ENCODE measurements around the gene SRRM4.

SRRM4 gene

DNA sequence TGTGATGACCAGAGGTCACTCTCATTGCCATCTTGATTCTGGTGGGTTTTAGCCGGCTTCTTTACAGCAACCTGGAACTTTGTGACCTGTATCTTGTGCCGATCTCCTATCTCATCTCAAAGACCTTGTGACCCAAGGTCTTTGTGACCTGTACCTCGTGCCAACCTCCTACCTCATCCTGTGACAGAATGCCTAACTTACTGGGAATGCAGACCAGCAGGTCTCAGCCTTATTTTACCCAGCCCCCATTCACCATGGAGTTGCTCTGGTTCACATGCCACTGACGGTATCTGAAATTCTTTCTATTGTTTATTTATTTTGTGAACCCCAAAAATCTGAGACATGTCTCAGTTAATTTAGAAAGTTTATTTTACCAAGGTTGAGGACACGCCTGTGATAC, 189.9 kb downstream of the SRRM4 start:
- no peak for DNase-seq

DNA sequence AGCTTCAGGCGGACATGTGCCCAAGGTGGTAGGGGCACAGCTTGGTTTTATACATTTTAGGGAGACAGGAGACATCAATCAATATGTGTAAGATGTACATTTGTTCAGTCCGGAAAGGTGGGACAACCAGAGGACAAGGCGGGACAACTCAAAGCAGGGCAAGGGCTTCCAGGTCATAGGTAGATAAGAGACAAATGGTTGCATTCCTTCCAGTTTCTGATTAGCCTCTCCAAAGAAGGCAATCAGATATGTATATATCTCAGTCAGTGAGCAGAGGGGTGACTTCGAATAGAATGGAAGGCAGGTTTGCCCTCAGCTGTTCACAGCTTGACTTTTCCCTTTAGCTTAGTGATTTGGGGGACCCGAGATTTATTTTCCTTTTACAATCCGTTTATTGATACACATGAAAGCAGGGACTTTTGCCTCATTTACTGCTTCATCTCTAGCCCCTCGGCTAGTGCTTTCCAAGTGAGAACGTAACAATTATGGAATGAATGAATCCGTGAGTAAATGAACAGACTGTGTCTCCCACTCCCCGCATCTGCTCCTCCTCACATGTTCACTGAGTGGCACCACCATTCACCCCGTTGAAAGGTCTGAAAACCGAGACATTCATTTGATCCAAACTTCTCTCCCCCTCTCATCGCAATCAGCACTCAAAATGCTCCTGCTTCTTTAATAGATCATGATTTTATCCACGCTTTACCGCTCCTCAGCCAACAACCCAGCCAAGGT, 190.5 kb downstream of the SRRM4 start:
- no peak for DNase-seq

DNA sequence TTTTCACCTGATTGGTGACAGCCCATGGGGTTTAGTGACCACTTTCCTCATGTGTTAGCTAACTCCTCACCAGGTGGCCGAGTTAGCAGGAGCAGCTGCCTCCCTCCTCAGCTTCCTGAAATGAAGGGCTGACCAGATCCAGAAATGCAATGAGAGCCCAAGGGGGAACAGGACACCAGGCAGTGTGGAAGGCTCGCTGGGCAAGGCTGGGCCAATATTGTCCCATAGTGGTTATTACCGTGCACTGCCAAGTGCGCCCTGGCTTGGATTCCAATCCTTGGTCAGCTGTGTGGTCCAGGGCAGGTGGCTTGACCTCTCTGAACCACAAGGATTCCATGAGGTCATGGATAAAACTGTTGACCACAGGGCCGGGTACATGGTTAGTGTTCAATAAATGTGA, 193.7 kb downstream of the SRRM4 start:
- no peak for DNase-seq

DNA sequence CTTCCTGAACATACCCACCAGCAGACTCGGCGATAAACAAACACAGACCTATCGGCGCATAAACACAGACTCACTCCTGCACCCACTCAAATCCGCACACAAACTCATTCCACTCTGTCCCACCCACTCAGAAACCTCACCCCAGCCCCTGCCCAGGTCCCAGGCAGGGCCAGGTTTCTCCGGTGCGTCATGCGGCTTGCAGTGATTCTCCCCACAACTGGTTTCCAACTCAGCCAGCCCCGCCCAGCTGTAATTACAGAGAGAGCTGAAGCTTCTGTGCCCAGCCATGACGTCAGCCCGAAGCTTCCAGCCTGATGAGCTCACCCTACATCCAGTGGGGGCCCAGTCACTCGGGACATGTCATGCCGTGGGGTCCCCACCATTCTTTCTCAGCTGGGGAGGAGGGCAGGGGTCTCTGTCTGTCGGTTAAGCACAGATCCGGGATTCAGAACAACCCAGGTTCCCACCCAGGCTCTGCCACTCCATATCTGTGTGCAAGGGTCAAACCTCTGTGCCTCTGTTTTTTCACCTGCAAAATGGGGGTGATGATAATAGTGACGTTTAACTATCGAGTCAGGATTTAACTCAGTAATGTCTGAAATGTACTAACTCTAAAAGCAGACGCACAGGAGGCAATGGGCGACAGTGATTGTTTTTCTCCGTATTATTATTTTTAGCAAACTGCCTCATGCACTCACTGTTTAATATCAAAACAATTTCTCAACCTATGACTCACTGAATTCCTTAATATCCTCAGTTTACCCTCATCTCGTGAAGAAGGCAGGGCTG, 195.1 kb downstream of the SRRM4 start:
- peak; percentile 87 for DNase-seq

DNA sequence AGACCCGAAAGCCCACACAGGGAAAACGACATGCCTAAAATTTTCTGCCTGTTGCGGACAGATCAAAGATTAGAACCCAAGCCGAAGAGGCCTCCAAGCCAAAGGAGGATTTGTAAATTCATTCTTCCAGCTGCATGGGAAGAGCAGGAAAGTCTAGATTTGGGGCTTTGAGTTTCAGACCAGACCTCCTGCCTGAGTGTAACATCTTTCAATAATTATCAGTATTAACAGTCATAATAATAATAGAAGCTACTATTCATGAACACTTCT, 195.7 kb downstream of the SRRM4 start:
- no peak for DNase-seq

DNA sequence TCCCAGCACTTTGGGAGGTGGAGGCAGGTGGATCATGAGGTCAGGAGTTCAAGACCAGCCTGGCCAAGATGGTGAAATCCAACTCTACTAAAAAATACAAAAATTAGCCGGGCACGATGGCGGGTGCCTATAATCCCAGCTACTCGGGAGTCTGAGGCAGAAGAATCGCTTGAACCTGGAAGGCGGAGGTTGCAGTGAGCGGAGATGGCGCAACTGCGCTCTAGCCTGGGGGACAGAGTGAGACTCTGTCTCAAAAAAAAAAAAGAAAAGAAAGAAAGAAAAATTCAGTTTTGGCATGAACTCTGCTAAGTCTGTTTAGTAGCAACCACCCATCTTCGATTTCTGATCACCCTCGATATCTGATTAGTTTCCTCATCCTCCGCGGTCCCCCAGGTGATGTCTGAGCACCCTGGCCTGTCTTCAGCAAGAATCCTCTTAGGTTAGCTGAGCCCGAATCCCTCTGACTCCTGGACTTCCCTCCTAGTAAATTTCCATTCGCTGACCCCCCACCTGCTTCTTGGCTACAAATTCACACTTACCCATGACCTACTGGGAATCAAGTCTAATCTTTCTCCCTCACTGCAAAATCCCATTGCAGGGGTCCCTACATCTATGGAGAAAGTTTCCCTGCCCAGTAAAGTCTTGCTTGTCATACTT, 196.5 kb downstream of the SRRM4 start:
- DNase-seq, result no peak

DNA sequence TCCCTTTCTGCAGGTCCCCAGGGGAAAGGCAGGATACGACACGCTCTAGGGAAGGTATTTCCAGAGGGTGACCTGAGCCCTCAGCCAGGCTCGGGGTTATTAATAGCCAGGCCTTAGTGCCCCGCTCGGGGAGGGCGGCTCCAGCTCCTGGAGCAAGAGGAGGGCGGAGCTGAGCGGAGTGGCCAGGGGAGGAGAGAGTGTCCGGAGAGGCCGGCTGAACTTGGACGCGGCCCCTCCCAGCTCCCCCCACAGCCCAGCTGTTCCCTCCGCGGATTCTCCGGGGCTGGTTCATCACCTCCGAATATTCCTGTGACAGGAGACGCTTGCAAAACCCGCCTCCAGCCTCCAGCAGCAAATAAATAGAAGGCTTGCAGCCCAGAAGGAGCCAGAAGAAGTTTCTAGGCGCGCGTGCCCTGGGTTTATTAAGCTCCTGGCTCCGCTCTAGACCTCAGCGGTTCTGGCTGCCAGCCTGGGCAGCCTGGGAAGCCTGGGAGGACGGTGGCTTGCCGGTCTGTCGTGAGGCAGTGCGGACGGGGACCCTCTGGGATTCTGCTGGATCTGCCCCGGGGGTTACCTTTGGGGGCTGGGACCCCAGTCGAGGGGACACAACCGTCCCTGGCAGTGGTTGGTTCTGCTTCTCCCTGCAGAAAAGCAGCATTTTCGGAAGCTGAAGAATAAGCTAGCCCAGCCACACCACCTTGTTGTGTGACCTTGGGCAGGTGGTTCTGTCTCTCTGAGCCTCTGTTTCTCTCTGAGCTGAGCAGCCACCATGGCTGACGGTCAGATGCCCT, 197.4 kb downstream of the SRRM4 start, which contains the start of gene HSPB8:
TSS of gene HSPB8 (plus strand) at position 388 of the 791 bp plus-strand sequence. CDS start at position 770, 382 bp downstream.
- DNase-seq, result peak; percentile 58

DNA sequence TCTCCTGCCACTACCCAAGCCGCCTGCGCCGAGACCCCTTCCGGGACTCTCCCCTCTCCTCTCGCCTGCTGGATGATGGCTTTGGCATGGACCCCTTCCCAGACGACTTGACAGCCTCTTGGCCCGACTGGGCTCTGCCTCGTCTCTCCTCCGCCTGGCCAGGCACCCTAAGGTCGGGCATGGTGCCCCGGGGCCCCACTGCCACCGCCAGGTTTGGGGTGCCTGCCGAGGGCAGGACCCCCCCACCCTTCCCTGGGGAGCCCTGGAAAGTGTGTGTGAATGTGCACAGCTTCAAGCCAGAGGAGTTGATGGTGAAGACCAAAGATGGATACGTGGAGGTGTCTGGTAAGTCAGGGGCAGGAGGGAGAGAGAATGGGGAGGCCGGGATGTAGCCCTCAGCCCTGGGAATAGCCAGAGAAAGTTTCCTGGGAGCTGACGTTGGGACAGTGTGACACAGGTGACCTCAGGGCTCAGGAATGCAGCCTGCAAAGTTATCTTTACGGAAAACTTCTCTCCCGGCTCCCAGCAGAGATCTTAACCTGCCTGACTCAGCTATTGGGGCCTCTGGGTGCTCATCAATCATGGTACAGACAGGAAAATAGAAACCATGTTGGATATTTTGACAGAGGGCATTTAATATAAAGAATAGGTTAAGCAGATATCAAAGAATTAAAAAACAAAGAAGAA, 198.1 kb downstream of the SRRM4 start:
- no peak for DNase-seq

DNA sequence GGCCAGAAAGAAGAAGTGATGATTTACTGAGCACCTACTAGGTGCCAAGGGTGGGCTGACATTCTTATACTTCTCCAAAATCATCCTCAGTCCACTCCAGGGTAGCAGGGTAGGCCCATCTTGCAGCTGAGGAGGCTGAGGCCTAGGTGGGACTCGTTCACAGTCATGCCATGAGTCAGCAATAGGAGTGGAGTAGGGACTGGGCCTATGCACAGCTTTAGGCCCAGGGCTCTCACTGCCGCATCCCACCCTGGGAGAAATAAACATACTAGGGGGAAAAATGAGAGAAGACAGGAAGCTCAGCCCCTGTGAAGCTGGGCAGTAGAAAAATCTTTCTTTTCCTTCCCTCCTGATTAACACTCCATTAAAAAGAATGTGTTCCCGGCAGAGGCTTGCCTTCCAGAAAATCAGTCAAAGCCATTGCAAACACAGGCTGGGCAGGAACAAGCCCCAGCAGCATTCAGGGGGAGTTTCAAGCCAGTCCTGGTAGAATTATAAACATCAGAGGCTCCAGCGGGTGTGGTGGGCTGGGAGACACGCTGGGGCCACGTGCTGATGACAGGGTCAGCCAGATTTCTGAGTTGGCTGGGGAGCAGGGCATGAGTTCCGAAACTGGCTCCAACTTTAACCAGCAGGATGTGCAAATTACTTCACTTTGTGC, 199.2 kb downstream of the SRRM4 start:
- no peak for DNase-seq

DNA sequence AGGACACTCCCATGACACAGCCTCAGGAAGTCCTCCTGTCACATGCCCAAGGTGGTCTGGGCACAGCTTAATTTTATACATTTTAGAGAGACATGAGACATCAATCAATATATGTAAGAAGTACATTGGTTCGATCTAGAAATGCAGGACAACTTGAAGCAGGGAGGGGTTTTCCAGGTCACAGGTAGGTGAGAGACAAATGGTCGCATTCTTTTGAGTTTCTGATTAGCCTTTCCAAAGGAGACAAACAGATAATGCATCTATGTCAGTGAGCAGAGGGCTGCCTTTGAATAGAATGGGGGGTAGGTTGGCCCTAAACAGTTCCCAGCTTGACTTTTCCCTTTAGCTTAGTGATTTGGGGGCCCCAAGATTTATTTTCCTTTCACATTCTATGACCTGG, 199.9 kb downstream of the SRRM4 start:
- no peak for DNase-seq

DNA sequence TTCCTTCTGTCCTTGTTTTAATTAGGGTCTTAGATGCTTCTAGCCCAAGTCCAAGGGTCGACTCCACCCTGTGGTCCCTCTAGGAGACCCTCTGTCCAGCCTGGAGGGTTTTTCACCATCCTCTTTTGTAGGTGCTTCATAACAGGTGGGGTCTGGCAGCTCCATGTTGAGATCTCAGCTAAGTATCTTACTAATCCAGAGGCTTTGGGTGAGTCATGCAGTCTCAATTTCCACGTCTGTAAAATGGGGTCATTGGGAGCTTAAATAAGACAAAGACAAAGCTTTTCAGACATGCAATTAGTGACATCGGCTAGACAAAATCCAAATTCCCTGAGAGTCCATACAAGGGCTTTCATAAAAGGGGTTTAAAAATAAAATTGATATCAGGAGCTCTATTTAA, 200.6 kb downstream of the SRRM4 start:
- DNase-seq, result peak; percentile 23

DNA sequence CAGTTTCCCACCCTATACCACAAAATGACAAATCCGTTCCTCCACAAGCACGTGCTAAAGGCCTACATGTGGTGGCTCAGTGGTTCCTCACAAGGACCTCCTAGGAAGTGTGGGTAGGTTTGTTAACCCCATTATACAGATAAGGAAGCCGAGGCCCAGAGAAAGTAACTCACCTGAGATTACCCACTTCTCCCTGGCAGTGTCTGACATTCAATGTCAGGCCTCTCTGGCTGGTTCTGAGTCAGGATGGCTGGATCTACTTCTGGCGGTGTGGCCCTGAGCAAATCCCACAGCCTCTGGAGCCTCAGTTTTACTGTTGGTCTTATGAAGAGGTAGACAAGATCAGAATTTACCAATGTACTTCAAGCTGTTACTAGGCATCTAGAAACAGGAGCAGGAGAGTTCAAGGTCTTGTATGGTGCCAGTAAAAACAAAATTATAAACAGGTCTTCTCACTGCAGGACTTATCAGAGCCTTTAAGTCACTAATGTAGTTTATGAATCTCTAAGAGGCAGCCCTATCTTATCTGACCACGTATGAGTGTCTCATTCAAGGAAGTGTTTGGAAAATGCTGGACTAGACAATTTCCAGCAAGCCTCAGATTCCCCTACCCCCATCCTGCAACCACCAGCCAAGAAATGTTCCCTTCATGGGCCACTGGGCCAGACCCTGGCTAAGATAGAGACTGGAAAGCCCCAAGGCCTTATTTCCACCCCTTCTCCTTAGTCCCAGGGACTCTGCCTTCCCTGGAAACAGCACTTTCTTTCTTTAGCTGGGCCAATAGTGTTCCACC, 201.6 kb downstream of the SRRM4 start:
- DNase-seq, result no peak

DNA sequence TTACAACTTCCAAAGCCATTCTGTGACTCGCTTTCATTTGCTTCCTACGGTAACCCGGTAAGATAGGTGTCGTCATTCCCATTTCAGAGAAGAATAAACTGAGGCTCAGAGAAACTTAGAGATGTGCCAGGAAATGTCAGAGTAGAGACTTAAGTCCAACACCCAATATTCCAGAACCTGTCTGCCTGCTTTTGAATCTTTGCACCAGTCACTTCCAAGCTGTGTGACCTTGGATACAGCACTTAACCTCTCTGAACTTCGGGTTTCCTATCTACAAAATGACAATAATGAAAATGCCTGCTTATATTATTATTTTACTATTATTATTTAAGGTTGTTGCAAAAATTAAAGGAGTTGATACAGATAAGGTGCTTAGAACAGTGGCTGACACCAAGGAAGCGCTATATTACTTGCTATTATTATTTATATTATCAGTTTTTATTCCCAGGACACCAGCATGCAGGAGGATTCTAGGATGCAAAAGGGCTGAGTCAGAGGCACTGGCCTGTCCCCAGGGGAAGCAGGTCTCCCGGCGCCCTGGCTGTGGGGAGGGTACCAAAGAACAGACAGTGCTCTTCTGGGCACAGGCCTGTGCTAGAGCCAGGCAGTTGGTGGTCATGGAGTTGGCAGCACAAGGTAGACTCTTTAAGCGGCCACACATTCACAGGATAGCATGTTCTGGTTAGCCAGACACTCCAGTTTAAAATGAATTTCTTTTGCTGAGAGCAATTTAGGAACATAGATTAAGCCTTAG, 202.8 kb downstream of the SRRM4 start:
- DNase-seq, result no peak

DNA sequence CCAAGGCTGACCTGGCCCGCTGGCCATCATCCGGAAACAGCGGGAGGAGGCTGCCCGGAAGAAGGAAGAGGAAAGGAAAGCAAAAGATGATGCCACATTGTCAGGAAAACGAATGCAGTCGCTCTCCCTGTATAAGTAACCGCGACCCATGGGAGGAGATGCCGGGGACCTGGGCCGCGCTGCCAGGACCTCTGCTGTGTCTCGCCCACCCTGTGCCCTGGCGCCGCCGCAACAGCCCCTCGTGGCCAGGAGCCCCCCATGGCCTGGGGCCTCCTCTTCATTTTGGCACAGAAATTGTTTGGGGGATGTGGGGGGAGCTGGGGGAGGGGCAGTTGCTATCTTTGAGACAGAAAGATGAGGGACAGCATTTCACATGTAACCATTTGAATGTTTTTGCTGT, 213.9 kb downstream of the SRRM4 start:
- no peak for DNase-seq

DNA sequence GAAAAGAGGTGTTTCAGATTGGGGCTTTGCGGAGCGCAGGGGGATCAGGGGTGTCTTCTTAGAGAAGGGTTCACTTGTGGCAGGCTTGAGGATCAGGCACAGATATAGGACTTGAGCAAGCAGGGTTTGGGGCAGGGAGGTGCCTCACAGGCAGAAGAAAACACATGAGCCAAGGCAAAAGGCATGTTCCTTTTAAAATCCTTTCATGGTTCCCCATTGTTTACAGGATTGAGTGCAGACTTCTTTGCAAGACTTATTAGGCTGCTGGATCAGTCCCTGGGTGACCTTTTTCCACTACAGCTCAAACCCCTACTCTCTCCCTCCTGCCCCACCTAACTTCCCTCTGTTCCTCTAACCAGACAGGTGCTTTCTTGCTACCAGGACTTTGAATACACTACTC, 217.1 kb downstream of the SRRM4 start:
- no peak for DNase-seq

DNA sequence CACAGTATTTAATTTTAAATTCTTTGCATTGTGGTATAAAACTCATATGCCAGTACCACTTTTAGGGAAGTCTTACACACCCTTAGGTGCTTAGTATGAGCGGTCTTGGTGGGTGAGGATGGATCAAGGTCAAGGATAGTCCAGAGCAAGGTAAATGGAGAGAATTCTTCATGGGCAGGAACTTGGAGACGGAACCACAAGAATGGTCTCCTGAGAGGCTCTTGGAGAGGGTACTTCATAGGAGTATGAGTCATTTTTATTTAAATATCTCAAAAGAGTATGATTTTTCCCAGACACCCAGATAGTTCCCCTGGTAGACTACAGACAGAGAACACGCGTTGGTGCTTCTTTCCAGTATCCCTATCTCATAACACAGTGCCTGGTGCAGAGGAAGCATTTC, 219.3 kb downstream of the SRRM4 start:
- DNase-seq, result no peak

DNA sequence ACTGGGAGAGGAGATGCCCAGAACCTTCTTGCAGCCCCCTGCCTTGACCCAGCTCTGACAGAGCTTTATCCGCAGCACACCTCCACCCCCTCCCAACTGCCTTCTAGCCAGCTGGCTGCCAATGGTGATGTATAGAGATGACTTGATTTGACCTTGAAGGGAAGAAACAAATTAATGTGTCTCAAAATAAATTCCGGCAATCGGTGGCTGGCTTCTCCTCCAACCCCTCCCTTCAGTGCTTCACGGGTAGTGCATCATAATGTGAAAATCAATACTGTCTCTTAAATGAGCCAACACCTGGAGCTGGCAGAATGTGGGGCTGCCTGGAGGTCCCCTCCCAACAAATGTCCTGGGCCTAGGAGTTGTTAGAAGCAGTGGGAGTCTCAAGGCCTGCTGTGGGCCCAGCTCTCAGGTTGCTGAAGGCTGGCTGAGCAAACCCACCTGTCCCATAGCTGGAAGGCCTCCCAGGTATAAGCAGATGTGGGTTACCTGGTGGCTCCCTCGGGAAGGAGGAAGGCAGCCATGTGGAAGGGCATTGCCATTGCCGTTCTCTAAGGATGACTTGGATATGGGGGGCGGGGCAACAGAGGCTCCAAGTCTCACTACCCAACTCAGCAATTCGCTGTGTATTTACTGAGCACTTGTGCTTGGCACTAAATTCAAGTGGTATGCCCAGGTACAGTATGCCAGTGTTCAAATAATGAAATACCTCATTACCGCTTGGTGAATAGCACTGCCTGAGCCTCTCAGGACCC, 220.6 kb downstream of the SRRM4 start:
- peak; percentile 85 for DNase-seq

DNA sequence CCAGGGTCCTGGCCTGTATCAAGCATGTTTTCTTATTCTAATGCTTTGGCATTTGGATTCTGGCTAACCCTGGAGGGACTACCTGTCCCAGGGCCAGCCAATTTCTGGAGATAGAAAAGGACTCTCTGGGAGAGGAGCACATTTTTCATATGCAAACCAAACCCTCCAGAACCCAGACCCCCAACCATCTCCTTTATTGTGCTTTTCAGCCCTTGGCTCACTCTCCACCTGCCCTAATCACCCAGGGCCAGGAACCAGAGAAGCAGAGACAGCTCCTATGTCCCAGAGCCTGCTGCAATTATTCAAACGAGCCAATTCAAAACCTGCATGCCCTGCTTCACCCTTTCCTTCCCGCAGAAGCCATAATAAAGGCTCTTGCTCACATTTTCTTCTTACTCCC, 221.2 kb downstream of the SRRM4 start:
- DNase-seq, result peak; percentile 35

DNA sequence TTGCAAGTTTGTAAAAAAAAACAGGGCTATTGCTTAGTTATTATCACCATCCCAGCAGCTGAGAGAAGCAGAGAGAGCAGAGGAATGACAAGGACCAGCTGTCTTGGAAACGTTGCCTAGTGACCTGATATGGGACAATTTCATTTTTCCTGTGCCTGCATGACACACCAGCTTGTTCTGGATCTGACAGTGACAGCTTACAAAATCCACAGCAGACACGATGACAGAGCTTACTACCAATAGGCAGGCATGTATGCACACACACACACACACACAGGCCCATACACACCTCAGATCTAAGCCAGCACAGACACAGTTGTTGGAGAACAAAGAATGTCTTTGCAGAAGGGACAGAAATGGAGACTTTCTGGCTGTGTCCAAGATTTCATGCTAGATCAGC, 222.8 kb downstream of the SRRM4 start:
- DNase-seq, result no peak
